Smooth muscle cell (in vitro differentiated cells): ENCODE measurements around the gene KLHL41. TPM values are rescaled to one million over a fixed set of nuclear protein-coding genes. Genes with fewer than 3 reads are reported as not detected.

Source experiments
- DNase-seq: peaks from one replicate; lab custom pipeline; 2025; ENCODE audit not compliant: unreplicated experiment; lab: John Stamatoyannopoulos, UW
- H2AFZ ChIP-seq: fragments of 200-600 bp; sonication (generic); 2 replicates; pipeline ENCODE4 v1.6.0; 2016; ENCODE audit warnings: antibody characterized with exemption, low read depth, mild to moderate bottlenecking
- H3F3A ChIP-seq: fragments of 200-600 bp; sonication (generic); 2 replicates; pipeline ENCODE4 v1.6.0; 2017; ENCODE audit warnings: antibody characterized with exemption, low read depth
- H3K27ac ChIP-seq: fragments of 200-600 bp; sonication (generic); 2 replicates; pipeline ENCODE4 v1.5.1; 2016; ENCODE audit warnings: low read depth, mild to moderate bottlenecking
- H3K27me3 ChIP-seq: fragments of 200-600 bp; sonication (generic); 2 replicates; pipeline ENCODE4 v1.6.1; 2016; ENCODE audit warnings: low read depth, mild to moderate bottlenecking
- H3K36me3 ChIP-seq: fragments of 200-600 bp; sonication (generic); 2 replicates; pipeline ENCODE4 v1.5.1; 2016; ENCODE audit warnings: low read depth
- H3K4me1 ChIP-seq: fragments of 200-600 bp; sonication (generic); 2 replicates; pipeline ENCODE4 v1.5.1; 2016; ENCODE audit warnings: low read depth
- H3K4me2 ChIP-seq: fragments of 200-600 bp; sonication (generic); 2 replicates; pipeline ENCODE4 v1.6.0; 2016; ENCODE audit warnings: mild to moderate bottlenecking
- H3K4me3 ChIP-seq: fragments of 200-600 bp; sonication (generic); 2 replicates; pipeline ENCODE4 v1.5.1; 2016; ENCODE audit warnings: mild to moderate bottlenecking
- H3K79me2 ChIP-seq: fragments of 200-600 bp; sonication (generic); 2 replicates; pipeline ENCODE4 v1.6.0; 2016; ENCODE audit warnings: low read depth, mild to moderate bottlenecking
- H3K9ac ChIP-seq: fragments of 200-600 bp; sonication (generic); 2 replicates; pipeline ENCODE4 v1.6.0; 2016; ENCODE audit warnings: low read depth
- H3K9me3 ChIP-seq: fragments of 200-600 bp; sonication (generic); replicated peaks from 2 replicates; pipeline ENCODE4 v1.5.1; 2016; ENCODE audit warnings: low read depth
- H4K20me1 ChIP-seq: fragments of 200-600 bp; sonication (generic); 2 replicates; pipeline ENCODE4 v1.6.0; 2016; ENCODE audit warnings: low read depth
- WGBS: methylation state at CpG from one replicate; pipeline ENCODE4 v1.1.7; 2016; ENCODE audit warnings: low lambda C conversion rate; 5-methylcytosine and 5-hydroxymethylcytosine counted together
- polyA plus RNA-seq: library from polyadenylated mRNA; unstranded; fragments of >200 nt; fragmentation: Nextera tagmentation; extraction: Ambion mirVana; gene quantifications from 2 replicates; pipeline ENCODE4 v1.2.1, GENCODE V29; 2016
- total RNA-seq: library from RNA; depleted of rRNA; stranded (reverse); fragments of >200 nt; gene quantifications from 2 replicates; pipeline ENCODE4 v1.2.3, GENCODE V29; 2014
- TF ChIP-seq, protein P1 (sequence below): fragments of 200-600 bp; sonication (generic); IDR thresholded peaks from 2 replicates; pipeline ENCODE4 v1.5.1; 2017; ENCODE audit warnings: borderline replicate concordance, mild to moderate bottlenecking, antibody characterized with exemption; ENCODE audit not compliant: insufficient read depth, poor library complexity, severe bottlenecking

Gene KLHL41
- total and polyA plus RNA-seq, 2 experiments from 2014 or later = not detected

DNA sequence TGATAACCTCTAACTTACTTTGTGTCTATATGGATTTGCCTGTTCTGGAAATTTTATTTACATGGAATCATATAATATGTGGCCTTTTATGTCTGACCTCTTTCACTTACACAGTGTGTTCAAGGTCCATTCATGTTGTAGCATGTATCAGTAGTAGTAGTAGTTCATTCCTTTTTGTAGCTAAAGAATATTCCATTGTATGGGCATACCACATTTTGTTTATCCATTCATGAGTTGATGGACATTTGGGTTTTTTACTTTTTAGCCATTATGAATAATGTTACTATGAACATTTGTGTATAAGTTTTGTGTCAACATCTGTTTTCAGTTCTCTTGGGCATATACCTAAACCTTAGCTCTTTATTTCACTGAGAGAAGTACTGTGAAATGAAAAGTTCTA is 18.7 kb upstream of the KLHL41 start:
- DNase-seq = no peak
- Histone ChIP-seq H3K27me3 (no peaks in the 10 kb centered on the region), H3F3A (no peaks in the 10 kb centered on the region), H3K4me1 (no peaks in the 10 kb centered on the region), H3K9ac (no peak overlapping the region), H3K27ac (no peak overlapping the region), H3K4me2 (no peak overlapping the region), H4K20me1 (no peaks in the 10 kb centered on the region), H2AFZ (no peak overlapping the region), H3K36me3 (no peaks in the 10 kb centered on the region), H3K9me3 (no peaks in the 10 kb centered on the region), H3K79me2 (no peaks in the 10 kb centered on the region), H3K4me3 (no peak overlapping the region)
- TF ChIP-seq, protein P1, sequence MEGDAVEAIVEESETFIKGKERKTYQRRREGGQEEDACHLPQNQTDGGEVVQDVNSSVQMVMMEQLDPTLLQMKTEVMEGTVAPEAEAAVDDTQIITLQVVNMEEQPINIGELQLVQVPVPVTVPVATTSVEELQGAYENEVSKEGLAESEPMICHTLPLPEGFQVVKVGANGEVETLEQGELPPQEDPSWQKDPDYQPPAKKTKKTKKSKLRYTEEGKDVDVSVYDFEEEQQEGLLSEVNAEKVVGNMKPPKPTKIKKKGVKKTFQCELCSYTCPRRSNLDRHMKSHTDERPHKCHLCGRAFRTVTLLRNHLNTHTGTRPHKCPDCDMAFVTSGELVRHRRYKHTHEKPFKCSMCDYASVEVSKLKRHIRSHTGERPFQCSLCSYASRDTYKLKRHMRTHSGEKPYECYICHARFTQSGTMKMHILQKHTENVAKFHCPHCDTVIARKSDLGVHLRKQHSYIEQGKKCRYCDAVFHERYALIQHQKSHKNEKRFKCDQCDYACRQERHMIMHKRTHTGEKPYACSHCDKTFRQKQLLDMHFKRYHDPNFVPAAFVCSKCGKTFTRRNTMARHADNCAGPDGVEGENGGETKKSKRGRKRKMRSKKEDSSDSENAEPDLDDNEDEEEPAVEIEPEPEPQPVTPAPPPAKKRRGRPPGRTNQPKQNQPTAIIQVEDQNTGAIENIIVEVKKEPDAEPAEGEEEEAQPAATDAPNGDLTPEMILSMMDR = no peak

DNA sequence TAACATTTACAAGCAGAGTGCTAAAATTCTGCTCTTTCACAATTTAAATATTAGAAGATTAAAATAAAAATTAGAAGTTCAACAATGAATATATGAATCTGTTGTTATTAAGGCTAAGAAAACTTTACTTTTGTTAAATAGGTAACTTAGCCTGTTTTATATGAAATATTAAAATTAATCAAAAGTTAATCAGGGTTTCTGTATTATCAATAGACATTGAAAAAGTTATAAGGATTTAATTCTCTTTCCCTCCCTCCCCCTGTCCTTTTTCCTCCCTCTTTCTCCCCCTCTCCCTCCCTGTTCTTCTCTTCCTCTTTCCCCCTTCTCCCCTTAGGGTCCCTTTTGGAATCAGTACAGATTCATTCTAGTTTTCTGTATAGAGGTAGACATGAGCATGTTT is 18.1 kb upstream of the KLHL41 start:
- H3K27ac ChIP-seq = no peak overlapping the region
- H3K9ac ChIP-seq = no peak overlapping the region
- H3K4me1 ChIP-seq = no peaks in the 10 kb centered on the region
- no peaks in the 10 kb centered on the region for H3K27me3 ChIP-seq
- H3K79me2 ChIP-seq = no peaks in the 10 kb centered on the region
- TF ChIP-seq, protein P1 = no peak
- no peak overlapping the region for H3K4me2 ChIP-seq
- DNase-seq = no peak
- H3F3A ChIP-seq = no peaks in the 10 kb centered on the region
- H2AFZ ChIP-seq = no peak overlapping the region
- no peaks in the 10 kb centered on the region for H4K20me1 ChIP-seq
- H3K4me3 ChIP-seq = no peak overlapping the region
- no peaks in the 10 kb centered on the region for H3K36me3 ChIP-seq
- no peaks in the 10 kb centered on the region for H3K9me3 ChIP-seq

DNA sequence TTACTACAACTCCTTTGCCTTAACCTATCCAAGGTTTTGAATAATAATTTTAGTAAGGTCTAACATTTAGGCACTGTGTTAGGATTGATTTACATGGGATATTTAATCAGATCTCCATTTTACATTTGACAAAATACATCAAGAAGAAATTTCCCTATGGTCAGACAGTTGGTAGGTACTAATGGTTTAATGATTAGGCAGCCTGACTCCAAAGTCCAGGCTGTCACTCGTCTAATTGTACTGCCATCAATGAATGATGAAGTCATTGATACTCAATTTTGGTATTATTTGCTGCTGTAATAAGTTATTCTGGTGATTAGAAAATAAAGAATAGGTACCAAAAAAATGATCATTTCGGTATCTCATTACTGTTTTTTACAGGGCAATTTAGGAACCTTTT is 16.1 kb upstream of the KLHL41 start:
- Histone ChIP-seq H3K27ac (no peak overlapping the region), H3K9ac (no peak overlapping the region), H3K4me1 (no peaks in the 10 kb centered on the region), H3K27me3 (no peaks in the 10 kb centered on the region), H3K4me2 (no peak overlapping the region), H3K79me2 (no peaks in the 10 kb centered on the region), H2AFZ (no peak overlapping the region), H3K9me3 (no peaks in the 10 kb centered on the region), H3K4me3 (no peak overlapping the region), H3K36me3 (no peaks in the 10 kb centered on the region), H4K20me1 (no peaks in the 10 kb centered on the region), H3F3A (no peaks in the 10 kb centered on the region)
- 88% methylated on average over 2 of the region's 2 CpGs for WGBS
- TF ChIP-seq, protein P1 = no peak
- no peak for DNase-seq

DNA sequence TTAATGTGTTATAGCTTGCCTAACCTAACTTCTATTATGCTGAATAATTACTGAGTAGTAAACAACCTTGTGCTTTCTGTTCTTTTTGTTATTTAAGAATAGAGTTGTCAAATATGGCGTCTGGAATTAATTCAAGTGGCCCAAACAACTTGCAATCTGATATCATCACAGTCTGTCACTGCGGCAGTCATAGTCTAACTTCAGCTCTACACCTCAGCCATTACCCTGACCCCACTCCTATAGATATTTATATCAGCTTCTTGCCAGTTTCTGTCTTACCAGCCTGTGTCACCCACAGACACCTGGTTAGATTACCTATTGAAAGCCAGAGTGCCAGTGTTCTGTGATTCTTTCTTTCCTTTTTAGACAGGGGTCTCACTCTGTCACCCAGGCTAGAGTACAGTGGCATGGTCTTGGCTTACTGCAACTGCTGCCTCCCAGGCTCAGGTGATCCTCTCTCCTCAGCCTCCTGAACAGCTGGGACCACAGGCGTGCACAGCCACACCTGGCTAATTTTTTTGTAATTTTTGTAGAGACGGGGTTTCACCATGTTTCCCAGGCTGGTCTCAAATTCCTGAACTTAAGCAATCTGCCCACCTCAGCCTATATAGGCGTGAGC is 14.1 kb upstream of the KLHL41 start:
- Histone ChIP-seq H3K4me2 (no peak overlapping the region), H4K20me1 (no peaks in the 10 kb centered on the region), H3K36me3 (no peaks in the 10 kb centered on the region), H3K27ac (no peak overlapping the region), H3K4me3 (no peak overlapping the region), H3K4me1 (no peaks in the 10 kb centered on the region), H3F3A (no peaks in the 10 kb centered on the region), H2AFZ (no peak overlapping the region), H3K9me3 (no peaks in the 10 kb centered on the region), H3K27me3 (no peaks in the 10 kb centered on the region), H3K79me2 (no peaks in the 10 kb centered on the region), H3K9ac (no peak overlapping the region)
- DNase-seq = no peak
- 93% methylated on average over 5 of the region's 5 CpGs for WGBS
- TF ChIP-seq, protein P1 = no peak
